GM12878 (cell line): ENCODE data around the gene BEGAIN. TPM values are rescaled to one million over a fixed set of nuclear protein-coding genes. Genes with fewer than 3 reads are reported as not detected.

Experiments used
- ATAC-seq: fragments of 200-7000 bp; cut with Tn5 transposase; 3 replicates; pipeline ENCODE4 v1.9.1; 2020; ENCODE audit warnings: mild to moderate bottlenecking, moderate library complexity
- BruUV-seq: library from RNA; stranded (reverse); fragments of 400-500 nt; replicated peaks from 2 replicates; lab custom pipeline; 2021; lab: Mats Ljungman, UMichigan
- CTCF ChIA-PET: fragments of 300-600 bp; sonication (Branson Sonifier 250); formaldehyde crosslinking; extraction: SDS; loops from one replicate; lab custom pipeline; 2021; ENCODE audit warnings: inconsistent platforms; lab: Yijun Ruan, JAX
- POLR2A ChIA-PET: fragments of 350-600 bp; formaldehyde crosslinking; extraction: SDS; loops from one replicate; lab custom pipeline; 2021; ENCODE audit warnings: inconsistent platforms; lab: Charles Lee
- RAD21 ChIA-PET: fragments of 300-600 bp; sonication (Branson Sonifier 250); formaldehyde crosslinking; loops from one replicate; lab custom pipeline; 2023; ENCODE audit warnings: antibody characterized with exemption; ENCODE audit not compliant: unreplicated experiment; lab: Charles Lee
- SMC1A ChIA-PET: fragments of 300-600 bp; sonication (Branson Sonifier 250); formaldehyde crosslinking; loops from one replicate; lab custom pipeline; 2023; ENCODE audit not compliant: unreplicated experiment, uncharacterized antibody; lab: Charles Lee
- DNase-seq: peaks from one replicate; pipeline ENCODE4 v3.0.0-alpha.2; 2011; ENCODE audit warnings: low read depth, low spot score
- FAIRE-seq: peaks from 3 replicates; lab custom pipeline; 2011; peaks lifted over from hg19 to GRCh38; lab: Jason Lieb, UNC
- H2AFZ ChIP-seq: 2 replicates; pipeline ENCODE4 v1.6.0; 2011; ENCODE audit warnings: low read depth, low read length, control low read depth; ENCODE audit not compliant: control insufficient read depth
- H3K27ac ChIP-seq: 2 replicates; pipeline ENCODE4 v1.5.1; 2011; ENCODE audit warnings: control low read depth; ENCODE audit not compliant: control insufficient read depth, insufficient read depth
- H3K27me3 ChIP-seq, 2 experiments: replicated peaks in 1 of 2; 2 replicates each; pipeline versions ENCODE4 v1.6.0 to v1.6.1; 2011; ENCODE audit warnings: low read length in 1 of 2; ENCODE audit not compliant: control insufficient read depth in 2 of 2, insufficient read depth in 2 of 2
- H3K36me3 ChIP-seq, 2 experiments: 2 replicates each; pipeline ENCODE4 v1.5.1; 2011; ENCODE audit warnings: low read length in 1 of 2; ENCODE audit not compliant: control insufficient read depth in 2 of 2, insufficient read depth in 2 of 2
- H3K4me1 ChIP-seq: 2 replicates; pipeline ENCODE4 v1.6.1; 2011; ENCODE audit warnings: mild to moderate bottlenecking, low read length, moderate library complexity, mixed read lengths; ENCODE audit not compliant: control insufficient read depth, insufficient read depth
- H3K4me2 ChIP-seq: 2 replicates; pipeline ENCODE4 v1.6.0; 2011; ENCODE audit warnings: control low read depth; ENCODE audit not compliant: control insufficient read depth, insufficient read depth
- H3K4me3 ChIP-seq: fragments of 200-600 bp; sonication (generic); 2 replicates; pipeline ENCODE4 v1.5.1; 2016
- H3K79me2 ChIP-seq: 2 replicates; pipeline ENCODE4 v1.6.0; 2011; ENCODE audit warnings: low read length; ENCODE audit not compliant: control insufficient read depth, insufficient read depth
- H3K9ac ChIP-seq: 2 replicates; pipeline ENCODE4 v1.8.0; 2011; ENCODE audit warnings: low read length, control low read depth, mixed read lengths; ENCODE audit not compliant: control insufficient read depth, insufficient read depth
- H3K9me3 ChIP-seq: replicated peaks from 3 replicates; pipeline ENCODE4 v1.5.1; 2011; ENCODE audit warnings: mild to moderate bottlenecking, low read length; ENCODE audit not compliant: control insufficient read depth, insufficient read depth
- H4K20me1 ChIP-seq: 2 replicates; pipeline ENCODE4 v1.6.0; 2011; ENCODE audit not compliant: control insufficient read depth, insufficient read depth
- BCLAF1 ChIP-seq: fragments of 450-650 bp; IDR thresholded peaks from 2 replicates; pipeline ENCODE4 v1.6.1; 2017; ENCODE audit warnings: antibody characterized with exemption, mild to moderate bottlenecking, moderate library complexity
- CBX5 ChIP-seq: sonication (generic); IDR thresholded peaks from 2 replicates; pipeline ENCODE4 v1.6.1; 2016; ENCODE audit warnings: low read depth, moderate library complexity, mild to moderate bottlenecking, inconsistent platforms
- CEBPB ChIP-seq, 2 experiments: fragments of 150-350 bp in 1 of 2; IDR thresholded peaks; 2 replicates each; pipeline ENCODE4 v1.6.1; 2012 to 2014; ENCODE audit warnings: low read depth in 2 of 2, low read length in 2 of 2, borderline replicate concordance in 1 of 2, inconsistent platforms in 1 of 2
- E4F1 ChIP-seq: fragments of 450-650 bp; IDR thresholded peaks from 2 replicates; pipeline ENCODE4 v1.6.1; 2018; ENCODE audit warnings: borderline replicate concordance, mild to moderate bottlenecking; ENCODE audit not compliant: partially characterized antibody
- MYB ChIP-seq: fragments of 150-350 bp; IDR thresholded peaks from 2 replicates; pipeline ENCODE4 v1.6.1; 2014; ENCODE audit warnings: mild to moderate bottlenecking, low read depth, low read length, borderline replicate concordance
- NFYB ChIP-seq: IDR thresholded peaks from 2 replicates; pipeline ENCODE4 v1.6.1; 2011; ENCODE audit warnings: low read depth, mild to moderate bottlenecking, low read length, improper control_type of control experiment, moderate library complexity; ENCODE audit not compliant: insufficient read depth
- RCOR1 ChIP-seq: conservative IDR thresholded peaks from 2 replicates; pipeline ENCODE4 v1.6.1; 2012; ENCODE audit warnings: low read depth, low read length, improper control_type of control experiment
- SPI1 ChIP-seq: IDR thresholded peaks from 2 replicates; pipeline ENCODE4 v1.6.1; 2011; ENCODE audit warnings: low read depth, mild to moderate bottlenecking, low read length, moderate library complexity, borderline replicate concordance; ENCODE audit not compliant: insufficient read depth
- SRF ChIP-seq, 2 experiments: IDR thresholded peaks; 2 replicates each; pipeline ENCODE4 v1.6.1; 2011; ENCODE audit warnings: low read depth in 2 of 2, low read length in 2 of 2, mild to moderate bottlenecking in 1 of 2, moderate library complexity in 1 of 2
- ZBTB40 ChIP-seq: fragments of 450-650 bp; IDR thresholded peaks from 2 replicates; pipeline ENCODE4 v1.6.1; 2016; ENCODE audit warnings: mild to moderate bottlenecking, moderate library complexity, borderline replicate concordance
- WGBS: methylation state at CpG from one replicate; pipeline ENCODE4 v1.1.6; 2016; ENCODE audit warnings: low lambda C conversion rate; ENCODE audit not compliant: insufficient replicate concordance, insufficient coverage; ENCODE audit errors: missing lambda C conversion rate; 5-methylcytosine and 5-hydroxymethylcytosine counted together
- in situ Hi-C: fragments of 300-500 bp; cut with MboI; formaldehyde crosslinking; loops from 9 replicates; pipeline ENCODE4 v1.14.3; 2018; ENCODE audit warnings: mixed read lengths
- intact Hi-C: fragments of 100-400 bp; cut with micrococcal nuclease; formaldehyde crosslinking; loops from one replicate; pipeline ENCODE4 v1.14.2; 2022; ENCODE audit not compliant: unreplicated experiment
- polyA plus RNA-seq, 11 experiments: library from polyadenylated mRNA; depleted of rRNA in 4 of 11; unstranded in 6 of 11; stranded (reverse) in 5 of 11; fragments of >200 nt; fragmentation: Nextera tagmentation in 4 of 11; fragmentation: Illumina TruSeq in 1 of 11; extraction: Ambion mirVana in 4 of 11; extraction: Trizol in 1 of 11; gene quantifications; 1 replicate in 1 of 11; 2 replicates in 10 of 11; pipeline versions ENCODE4 v1.2.1 to v1.2.3, GENCODE V29; 2011 to 2016; ENCODE audit warnings: inconsistent platforms in 2 of 11, missing spikeins in 2 of 11, low read depth in 1 of 11
- total RNA-seq, 4 experiments: library from RNA; depleted of rRNA in 3 of 4; stranded (reverse); fragments of >200 nt in 3 of 4; fragmentation: Illumina TruSeq in 1 of 4; extraction: Trizol in 1 of 4; gene quantifications; 2 replicates each; pipeline versions ENCODE4 v1.2.1 to v1.2.3, GENCODE V29; 2013 to 2021
- TF ChIP-seq, protein P1 (sequence below): IDR thresholded peaks from 2 replicates; pipeline ENCODE4 v1.6.1; 2012; ENCODE audit warnings: low read length, inconsistent platforms

The BEGAIN gene
- total and polyA plus RNA-seq, 10 of the 15 experiments (the other 5 are each of a cell fraction or from before 2014, with no cell fraction given), result 0.01 to 0.31 (median 0.06) TPM; not detected in 5

DNA sequence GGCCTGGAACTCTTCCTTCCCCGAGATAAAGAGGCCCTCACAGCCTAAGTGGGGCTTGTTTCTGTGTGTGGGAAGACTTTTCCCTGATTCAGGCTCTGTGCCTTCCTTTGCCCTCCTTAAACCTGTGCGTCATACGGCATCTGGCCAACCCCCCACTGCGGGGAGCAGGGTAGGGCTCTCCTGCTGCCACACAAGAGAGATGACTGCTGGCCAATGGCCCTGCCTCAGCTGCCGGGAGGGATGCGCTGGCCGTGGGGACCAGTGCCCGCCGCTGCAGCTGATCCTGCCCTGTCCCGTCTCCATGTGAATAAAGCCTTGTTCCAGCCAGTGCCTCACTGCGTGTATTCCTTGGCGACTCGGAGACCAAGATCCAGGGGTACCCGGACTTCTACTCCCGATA is 42.5 kb upstream of the BEGAIN start:
- CTCF ChIA-PET, result interaction anchor here (0.7 kb wide), 1 partner anchor 244 kb away, joined by 3 read pairs; no protein-coding TSS in a partner anchor
- FAIRE-seq (no peak), ATAC-seq (no peak), DNase-seq (no peak)
- intact Hi-C loops (no loop called here), in situ Hi-C loops (no loop called here)
- H3K36me3 ChIP-seq, result no peaks in the 10 kb centered on the region
- H3K4me3 ChIP-seq, result no peak overlapping the region
- no peak overlapping the region for H3K4me2 ChIP-seq
- H3K27me3 ChIP-seq, result peaks cover 0 to 3% of the 10 kb centered on the region in 2 experiments; a peak in 2 of 4 replicates
- no TSS peak for BruUV-seq
- no peaks in the 10 kb centered on the region for H3K9me3 ChIP-seq
- SMC1A ChIA-PET, result no interaction called here
- RAD21 ChIA-PET, result no interaction called here
- H3K4me1 ChIP-seq, result no peaks in the 10 kb centered on the region
- WGBS, result 55% methylated on average over 14 of the region's 15 CpGs
- H3K79me2 ChIP-seq, result no peaks in the 10 kb centered on the region
- no peak overlapping the region for H3K9ac ChIP-seq
- POLR2A ChIA-PET, result no interaction called here
- H2AFZ ChIP-seq, result no peak overlapping the region
- H4K20me1 ChIP-seq, result no peaks in the 10 kb centered on the region
- no peak overlapping the region for H3K27ac ChIP-seq
- TF ChIP-seq SPI1 (no peak), SRF (IDR thresholded peaks at IDR 0.05; ENCODE audit: low read depth in 2 of 2, low read length in 2 of 2) (no peak), BCLAF1 (no peak), RCOR1 (no peak), MYB (no peak), E4F1 (no peak), CBX5 (no peak), NFYB (no peak), ZBTB40 (no peak), CEBPB (IDR thresholded peaks at IDR 0.05; ENCODE audit: borderline replicate concordance in 1 of 2, low read depth in 2 of 2, low read length in 2 of 2) (no peak)
- TF ChIP-seq, protein P1, sequence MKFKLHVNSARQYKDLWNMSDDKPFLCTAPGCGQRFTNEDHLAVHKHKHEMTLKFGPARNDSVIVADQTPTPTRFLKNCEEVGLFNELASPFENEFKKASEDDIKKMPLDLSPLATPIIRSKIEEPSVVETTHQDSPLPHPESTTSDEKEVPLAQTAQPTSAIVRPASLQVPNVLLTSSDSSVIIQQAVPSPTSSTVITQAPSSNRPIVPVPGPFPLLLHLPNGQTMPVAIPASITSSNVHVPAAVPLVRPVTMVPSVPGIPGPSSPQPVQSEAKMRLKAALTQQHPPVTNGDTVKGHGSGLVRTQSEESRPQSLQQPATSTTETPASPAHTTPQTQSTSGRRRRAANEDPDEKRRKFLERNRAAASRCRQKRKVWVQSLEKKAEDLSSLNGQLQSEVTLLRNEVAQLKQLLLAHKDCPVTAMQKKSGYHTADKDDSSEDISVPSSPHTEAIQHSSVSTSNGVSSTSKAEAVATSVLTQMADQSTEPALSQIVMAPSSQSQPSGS, result no peak
